HepG2 (cell line): ENCODE results near the gene BMP2K.

ENCODE experiments used
- CTCF ChIP-seq: sonication (generic); formaldehyde crosslinking; IDR thresholded peaks from 2 replicates; pipeline ENCODE4 v1.5.0; 2020; ENCODE audit warnings: mild to moderate bottlenecking, missing genetic modification reagents, moderate library complexity
- ZNF780A ChIP-seq: sonication (generic); formaldehyde crosslinking; IDR thresholded peaks from 2 replicates; pipeline ENCODE4 v1.8.0; 2022; ENCODE audit warnings: mild to moderate bottlenecking, missing genetic modification reagents, moderate library complexity
- ZSCAN25 ChIP-seq: sonication (generic); formaldehyde crosslinking; IDR thresholded peaks from 2 replicates; pipeline ENCODE4 v1.8.0; 2022; ENCODE audit warnings: mild to moderate bottlenecking, missing genetic modification reagents

- TF ChIP-seq ZSCAN25 (CRISPR knock-in tag) (no peak), CTCF (CRISPR knock-in tag) (peak; percentile 75), ZNF780A (no peak)
Measured at GRCh38 chr4:78864405-78865024, 88.4 kb downstream of the BMP2K start.
